Measurements from ENCODE around the gene RGS3.

The RGS3 gene

GRCh38 chr9:113559834-113560800 is 96.6 kb downstream of the RGS3 start:
- no peak for DNase-seq
- in situ Hi-C loops (cut with MboI; ENCODE audit: low pct_unique_long_range_greater_than_20kb, low sequenced_read_pairs), result no loop called here

GRCh38 chr9:113562653-113563381 is 99.3 kb downstream of the RGS3 start:
- in situ Hi-C loops (cut with MboI; ENCODE audit: low pct_unique_long_range_greater_than_20kb, low sequenced_read_pairs), result no loop called here
- DNase-seq, result no peak

GRCh38 chr9:113563826-113564497 is 100.4 kb downstream of the RGS3 start:
- in situ Hi-C loops (cut with MboI; ENCODE audit: low pct_unique_long_range_greater_than_20kb, low sequenced_read_pairs), result no loop called here
- DNase-seq, result no peak

- in situ Hi-C loops (cut with MboI; ENCODE audit: low pct_unique_long_range_greater_than_20kb, low sequenced_read_pairs), result no loop called here
Measured at GRCh38 chr9:113564498-113565237, 101.1 kb downstream of the RGS3 start.

GRCh38 chr9:113566016-113566711 is 102.6 kb downstream of the RGS3 start:
- in situ Hi-C loops (cut with MboI; ENCODE audit: low pct_unique_long_range_greater_than_20kb, low sequenced_read_pairs), result no loop called here
- DNase-seq, result no peak

More at GRCh38 chr9:113564498-113565237, 101.1 kb downstream of the RGS3 start:
- DNase-seq, result peak; percentile 24

GRCh38 chr9:113566712-113567071 is 103.2 kb downstream of the RGS3 start:
- DNase-seq, result no peak
- in situ Hi-C loops (cut with MboI; ENCODE audit: low pct_unique_long_range_greater_than_20kb, low sequenced_read_pairs), result no loop called here

- no peak for DNase-seq
- in situ Hi-C loops (cut with MboI; ENCODE audit: low pct_unique_long_range_greater_than_20kb, low sequenced_read_pairs), result no loop called here
Measured at GRCh38 chr9:113567361-113568080, 104.0 kb downstream of the RGS3 start.

- no peak for DNase-seq
- in situ Hi-C loops (cut with MboI; ENCODE audit: low pct_unique_long_range_greater_than_20kb, low sequenced_read_pairs), result no loop called here
Measured at GRCh38 chr9:113568081-113568435, 104.5 kb downstream of the RGS3 start.

- in situ Hi-C loops (cut with MboI; ENCODE audit: low pct_unique_long_range_greater_than_20kb, low sequenced_read_pairs), result no loop called here
- DNase-seq, result no peak
Measured at GRCh38 chr9:113568571-113569321, 105.2 kb downstream of the RGS3 start.

- no peak for DNase-seq
- in situ Hi-C loops (cut with MboI; ENCODE audit: low pct_unique_long_range_greater_than_20kb, low sequenced_read_pairs), result no loop called here
Measured at GRCh38 chr9:113569472-113570060, 106.0 kb downstream of the RGS3 start.

GRCh38 chr9:113570106-113570505 is 106.6 kb downstream of the RGS3 start:
- DNase-seq, result no peak
- in situ Hi-C loops (cut with MboI; ENCODE audit: low pct_unique_long_range_greater_than_20kb, low sequenced_read_pairs), result no loop called here

- no peak for DNase-seq
- in situ Hi-C loops (cut with MboI; ENCODE audit: low pct_unique_long_range_greater_than_20kb, low sequenced_read_pairs), result no loop called here
Measured at GRCh38 chr9:113570749-113571711, 107.5 kb downstream of the RGS3 start.

- in situ Hi-C loops (cut with MboI; ENCODE audit: low pct_unique_long_range_greater_than_20kb, low sequenced_read_pairs), result no loop called here
- no peak for DNase-seq
Measured at GRCh38 chr9:113572076-113572861, 108.7 kb downstream of the RGS3 start.

GRCh38 chr9:113573046-113573958 is 109.8 kb downstream of the RGS3 start:
- DNase-seq, result no peak
- in situ Hi-C loops (cut with MboI; ENCODE audit: low pct_unique_long_range_greater_than_20kb, low sequenced_read_pairs), result no loop called here
